Cardiac muscle cell (in vitro differentiated cells and primary cell): ENCODE data around the gene ACY1. TPM values are rescaled to one million over a fixed set of nuclear protein-coding genes. Genes with fewer than 3 reads are reported as not detected.

ENCODE experiments used
- DNase-seq, 2 donors: peaks; one replicate each; pipeline versions ENCODE4 v3.0.0 to v3.0.0-alpha.2; 2010 to 2017; ENCODE audit warnings: low read depth in 1 of 2, low spot score in 1 of 2
- H3K27ac ChIP-seq: fragments of 200-600 bp; sonication (generic); 2 replicates; pipeline ENCODE4 v1.5.1; 2016
- H3K27me3 ChIP-seq: fragments of 200-600 bp; sonication (generic); 2 replicates; pipeline ENCODE4 v1.6.0; 2016; ENCODE audit warnings: control low read depth
- H3K36me3 ChIP-seq: fragments of 200-600 bp; sonication (generic); 2 replicates; pipeline ENCODE4 v1.5.1; 2016; ENCODE audit warnings: control low read depth
- H3K4me1 ChIP-seq: fragments of 200-600 bp; sonication (generic); 2 replicates; pipeline ENCODE4 v1.8.1; 2017; ENCODE audit warnings: low read depth, mild to moderate bottlenecking, mixed run types
- H3K4me3 ChIP-seq: fragments of 200-600 bp; sonication (generic); 2 replicates; pipeline ENCODE4 v1.5.1; 2016; ENCODE audit warnings: mild to moderate bottlenecking
- H3K9me3 ChIP-seq: fragments of 200-600 bp; sonication (generic); 2 replicates; pipeline ENCODE4 v1.5.1; 2017; ENCODE audit warnings: low read depth, mild to moderate bottlenecking, control low read depth
- CTCF ChIP-seq: IDR thresholded peaks from 2 replicates; pipeline ENCODE4 v1.5.1; 2012; ENCODE audit warnings: low read depth, mild to moderate bottlenecking, low read length
- polyA plus RNA-seq: library from polyadenylated mRNA; unstranded; fragments of >200 nt; fragmentation: Nextera tagmentation; extraction: Ambion mirVana; gene quantifications from 2 replicates; pipeline ENCODE4 v1.2.1, GENCODE V29; 2016
- total RNA-seq: library from RNA; depleted of rRNA; stranded (reverse); fragments of >200 nt; gene quantifications from 2 replicates; pipeline ENCODE4 v1.2.3, GENCODE V29; 2016

Gene ACY1
- total and polyA plus RNA-seq, 2 experiments from 2014 or later = 87.7 to 125 TPM

- Histone ChIP-seq H3K27me3 (no peaks in the 10 kb centered on the region), H3K9me3 (no peaks in the 10 kb centered on the region), H3K36me3 (no peaks in the 10 kb centered on the region), H3K4me3 (no peak overlapping the region), H3K27ac (peak overlapping the region; percentile 80), H3K4me1 (peaks cover 59% of the 10 kb centered on the region)
- DNase-seq = peak in 1 of 2 donors; percentile 84
- no peak for TF ChIP-seq CTCF
Observed at GRCh38 chr3:52015438-52016228, 32.3 kb downstream of the ACY1 start.

GRCh38 chr3:52017586-52017985 lies 34.3 kb downstream of the ACY1 start:
- DNase-seq = no peak
- Histone ChIP-seq H3K4me1 (peaks cover 78% of the 10 kb centered on the region), H3K27me3 (no peaks in the 10 kb centered on the region), H3K4me3 (no peak overlapping the region), H3K36me3 (no peaks in the 10 kb centered on the region), H3K9me3 (no peaks in the 10 kb centered on the region), H3K27ac (peak overlapping the region; percentile 80)
- TF ChIP-seq CTCF = no peak

- Histone ChIP-seq H3K27ac (peak overlapping the region; percentile 98), H3K36me3 (no peaks in the 10 kb centered on the region), H3K9me3 (no peaks in the 10 kb centered on the region), H3K4me3 (no peak overlapping the region), H3K27me3 (no peaks in the 10 kb centered on the region), H3K4me1 (peaks cover 87% of the 10 kb centered on the region)
- DNase-seq = no peak
- no peak for TF ChIP-seq CTCF
Observed at GRCh38 chr3:52018319-52019000, 35.1 kb downstream of the ACY1 start.

- Histone ChIP-seq H3K4me1 (peaks cover 89% of the 10 kb centered on the region), H3K27ac (peak overlapping the region; percentile 98), H3K27me3 (no peaks in the 10 kb centered on the region)
Observed at GRCh38 chr3:52019352-52020080, 36.2 kb downstream of the ACY1 start.

More at GRCh38 chr3:52019352-52020080, 36.2 kb downstream of the ACY1 start:
- no peak overlapping the region for H3K4me3 ChIP-seq
- DNase-seq = peak; percentile 47 to 85
- H3K9me3 ChIP-seq = no peaks in the 10 kb centered on the region
- H3K36me3 ChIP-seq = no peaks in the 10 kb centered on the region
- TF ChIP-seq CTCF = no peak
